ENCODE data around the gene ERVH48-1.

DNA sequence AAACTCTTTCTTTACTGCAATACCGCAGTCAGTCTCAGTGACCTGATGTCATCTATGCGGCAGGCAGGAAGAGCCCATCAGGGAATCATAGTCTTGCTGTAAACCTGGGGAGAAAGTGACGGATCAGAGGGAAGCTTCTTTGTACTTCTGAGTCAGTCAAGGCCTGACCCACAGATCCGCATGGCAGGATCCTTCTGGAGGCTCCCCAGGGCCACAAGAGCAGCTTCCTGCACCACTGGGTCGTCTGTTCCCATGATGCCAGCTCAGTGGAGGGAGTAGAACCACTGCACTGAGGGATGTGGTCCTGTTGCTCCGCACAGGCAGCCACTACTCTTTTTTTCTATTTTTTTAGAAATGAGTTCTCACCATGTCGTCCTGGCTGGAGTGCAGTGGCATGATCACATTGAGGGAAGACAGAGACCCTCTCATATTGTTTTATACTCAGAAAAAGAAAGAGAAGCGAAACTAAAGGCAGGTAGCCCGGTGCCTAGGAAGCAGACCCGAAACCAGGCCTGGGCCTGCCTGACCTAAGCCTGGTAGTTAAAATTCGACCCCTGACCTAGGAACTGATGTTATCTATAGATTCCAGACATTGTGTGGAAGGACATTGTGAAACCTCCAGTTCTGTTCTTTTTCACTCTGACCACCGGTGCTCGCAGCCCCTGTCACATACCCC is 6.3 kb upstream of the ERVH48-1 start:
- TF ChIP-seq, protein P1, sequence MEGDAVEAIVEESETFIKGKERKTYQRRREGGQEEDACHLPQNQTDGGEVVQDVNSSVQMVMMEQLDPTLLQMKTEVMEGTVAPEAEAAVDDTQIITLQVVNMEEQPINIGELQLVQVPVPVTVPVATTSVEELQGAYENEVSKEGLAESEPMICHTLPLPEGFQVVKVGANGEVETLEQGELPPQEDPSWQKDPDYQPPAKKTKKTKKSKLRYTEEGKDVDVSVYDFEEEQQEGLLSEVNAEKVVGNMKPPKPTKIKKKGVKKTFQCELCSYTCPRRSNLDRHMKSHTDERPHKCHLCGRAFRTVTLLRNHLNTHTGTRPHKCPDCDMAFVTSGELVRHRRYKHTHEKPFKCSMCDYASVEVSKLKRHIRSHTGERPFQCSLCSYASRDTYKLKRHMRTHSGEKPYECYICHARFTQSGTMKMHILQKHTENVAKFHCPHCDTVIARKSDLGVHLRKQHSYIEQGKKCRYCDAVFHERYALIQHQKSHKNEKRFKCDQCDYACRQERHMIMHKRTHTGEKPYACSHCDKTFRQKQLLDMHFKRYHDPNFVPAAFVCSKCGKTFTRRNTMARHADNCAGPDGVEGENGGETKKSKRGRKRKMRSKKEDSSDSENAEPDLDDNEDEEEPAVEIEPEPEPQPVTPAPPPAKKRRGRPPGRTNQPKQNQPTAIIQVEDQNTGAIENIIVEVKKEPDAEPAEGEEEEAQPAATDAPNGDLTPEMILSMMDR (IDR thresholded peaks at IDR 0.05) = no peak
- TF ChIP-seq POLR2A (IDR thresholded peaks at IDR 0.05) = no peak
- no peak for TF ChIP-seq POLR2AphosphoS5 (IDR thresholded peaks at IDR 0.05)
- TF ChIP-seq EP300 (IDR thresholded peaks at IDR 0.05) = no peak

All from upper lobe of left lung (tissue), 4 donors.